CD4-positive, CD25-positive, alpha-beta regulatory T cell (primary cell): ENCODE data around the gene HIC2. TPM values are rescaled to one million over a fixed set of nuclear protein-coding genes. Genes with fewer than 3 reads are reported as not detected.
"Not testable (repeated sequence)": the region's sequence is repeated elsewhere in the genome, so short reads cannot be mapped to it uniquely, and the experiment has no call there.

Experiments used
- ATAC-seq, 2 donors: fragments of 150-1000 bp; cut with Tn5 transposase; one replicate each; pipeline ENCODE4 v1.10.0; 2021; ENCODE audit warnings: low read depth in 2 of 2, moderate number of reproducible peaks in 2 of 2, moderate library complexity in 1 of 2
- DNase-seq, 3 donors: peaks; one replicate each; pipeline versions ENCODE4 v3.0.0 to v3.0.0-alpha.2; 2012 to 2022; ENCODE audit warnings: mixed read lengths in 1 of 3
- H3K27ac ChIP-seq: one replicate; pipeline ENCODE4 v1.7.0; 2013; ENCODE audit warnings: mild to moderate bottlenecking, low read length; ENCODE audit not compliant: insufficient read depth, poor library complexity, severe bottlenecking
- H3K27me3 ChIP-seq: one replicate; pipeline ENCODE4 v1.7.0; 2013; ENCODE audit warnings: low read length; ENCODE audit not compliant: control insufficient read depth, insufficient read depth
- H3K36me3 ChIP-seq: one replicate; pipeline ENCODE4 v1.7.0; 2013; ENCODE audit warnings: mild to moderate bottlenecking, low read length, moderate library complexity; ENCODE audit not compliant: control insufficient read depth, insufficient read depth
- H3K4me1 ChIP-seq: 2 replicates; pipeline ENCODE4 v1.7.0; 2013; ENCODE audit warnings: mild to moderate bottlenecking, low read length; ENCODE audit not compliant: insufficient read depth, control insufficient read depth, poor library complexity, severe bottlenecking
- H3K4me3 ChIP-seq: one replicate; pipeline ENCODE4 v1.7.0; 2013; ENCODE audit warnings: low read depth, mild to moderate bottlenecking, low read length, moderate library complexity
- H3K9me3 ChIP-seq, 2 experiments: 1 replicate in 1 of 2; 2 replicates in 1 of 2; pipeline ENCODE4 v1.7.0; 2013; ENCODE audit warnings: low read length in 2 of 2, mild to moderate bottlenecking in 1 of 2, moderate library complexity in 1 of 2; ENCODE audit not compliant: control insufficient read depth in 2 of 2
- H3K27ac Mint-ChIP-seq, 3 donors: one replicate each; pipeline ENCODE4 v1.8.0; 2020 to 2022; ENCODE audit warnings: mild to moderate bottlenecking in 3 of 3, mixed read lengths in 3 of 3, moderate library complexity in 2 of 3
- H3K27me3 Mint-ChIP-seq: one replicate; pipeline ENCODE4 v1.8.0; 2022; ENCODE audit warnings: mild to moderate bottlenecking, mixed read lengths
- H3K36me3 Mint-ChIP-seq: one replicate; pipeline ENCODE4 v1.8.0; 2020; ENCODE audit warnings: mixed read lengths
- H3K4me1 Mint-ChIP-seq, 4 donors: one replicate each; pipeline ENCODE4 v1.8.0; 2020 to 2022; ENCODE audit warnings: mixed read lengths in 4 of 4, mild to moderate bottlenecking in 1 of 4
- H3K4me3 Mint-ChIP-seq, 4 donors: one replicate each; pipeline ENCODE4 v1.8.0; 2020 to 2022; ENCODE audit warnings: mild to moderate bottlenecking in 4 of 4, mixed read lengths in 4 of 4, moderate library complexity in 3 of 4
- H3K9me3 Mint-ChIP-seq, 7 donors: one replicate each; pipeline ENCODE4 v1.8.0; 2020 to 2022; ENCODE audit warnings: mixed read lengths in 7 of 7, mild to moderate bottlenecking in 3 of 7, moderate library complexity in 2 of 7
- polyA plus RNA-seq, 4 donors: library from polyadenylated mRNA; unstranded; fragments of 300-500 nt; fragmentation: Illumina TruSeq; gene quantifications; one replicate each; pipeline ENCODE4 v1.2.3, GENCODE V29; 2021
- total RNA-seq: library from RNA; stranded (reverse); gene quantifications from one replicate; pipeline ENCODE4 v1.2.3, GENCODE V29; 2022

The HIC2 gene
- total and polyA plus RNA-seq, 5 donors from 2014 or later, result 0.29 to 9.7 (median 0.42) TPM

DNA sequence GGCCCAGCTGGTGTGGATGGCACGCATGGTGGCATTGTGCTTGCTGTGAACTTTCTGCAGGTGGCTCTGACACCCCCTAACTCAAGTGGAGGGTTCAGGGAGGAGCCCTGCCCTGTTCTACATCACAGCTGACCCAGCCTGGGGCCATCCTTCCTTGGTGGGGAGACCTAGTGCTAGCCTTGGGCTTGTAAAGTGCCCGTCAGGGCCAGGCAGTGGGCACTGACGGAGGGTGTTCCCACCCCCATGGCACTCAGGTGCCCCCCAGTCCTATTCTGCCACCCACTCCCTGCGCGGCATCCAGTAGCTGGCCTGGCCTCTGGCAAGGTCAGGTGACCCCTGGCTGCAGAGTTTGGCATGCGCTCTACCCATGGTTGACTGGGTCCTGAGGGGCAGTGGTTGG is 24.0 kb downstream of the HIC2 start:
- not testable (repeated sequence) for H3K4me3 ChIP-seq, H3K4me1 Mint-ChIP-seq, H3K9me3 Mint-ChIP-seq, H3K27me3 Mint-ChIP-seq, H3K9me3 ChIP-seq, H3K4me3 Mint-ChIP-seq, H3K36me3 ChIP-seq, H3K36me3 Mint-ChIP-seq, H3K4me1 ChIP-seq, H3K27ac Mint-ChIP-seq, H3K27me3 ChIP-seq, H3K27ac ChIP-seq, DNase-seq
- peak in 1 of 2 donors; percentile 10 for ATAC-seq

DNA sequence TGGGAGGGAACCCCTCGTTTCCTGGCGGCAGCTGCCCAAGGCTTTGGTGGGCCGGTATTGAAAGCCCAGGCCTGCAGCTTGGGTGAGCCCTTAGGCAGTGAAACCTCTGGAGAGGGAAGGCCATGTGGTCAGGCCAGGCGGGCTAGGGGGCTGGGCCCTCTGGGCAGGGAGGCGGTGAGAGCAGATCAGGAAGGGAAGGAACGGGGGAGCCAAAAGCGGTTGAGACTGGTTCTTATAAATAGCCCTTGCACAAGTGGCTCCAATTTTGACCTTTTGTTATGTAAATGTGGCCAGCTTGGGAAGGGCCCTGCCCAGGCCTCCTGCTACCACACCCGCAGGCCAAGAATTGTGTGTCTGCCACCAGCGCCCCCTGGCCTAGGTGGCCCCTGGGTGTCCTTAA is 25.0 kb downstream of the HIC2 start:
- H3K27ac Mint-ChIP-seq, H3K36me3 Mint-ChIP-seq, H3K9me3 ChIP-seq, H3K27ac ChIP-seq, ATAC-seq, H3K27me3 ChIP-seq, H3K36me3 ChIP-seq, DNase-seq, H3K27me3 Mint-ChIP-seq, H3K4me3 Mint-ChIP-seq, H3K4me3 ChIP-seq, H3K4me1 ChIP-seq, H3K9me3 Mint-ChIP-seq, H3K4me1 Mint-ChIP-seq: not testable (repeated sequence)

GRCh38 chr22:21442646-21443045 is 25.5 kb downstream of the HIC2 start:
- not testable (repeated sequence) for H3K4me3 ChIP-seq, DNase-seq, H3K36me3 ChIP-seq, H3K4me1 Mint-ChIP-seq, H3K27me3 ChIP-seq, H3K4me1 ChIP-seq, H3K27me3 Mint-ChIP-seq, H3K27ac Mint-ChIP-seq, H3K9me3 Mint-ChIP-seq, H3K4me3 Mint-ChIP-seq, H3K36me3 Mint-ChIP-seq, ATAC-seq, H3K9me3 ChIP-seq, H3K27ac ChIP-seq

DNA sequence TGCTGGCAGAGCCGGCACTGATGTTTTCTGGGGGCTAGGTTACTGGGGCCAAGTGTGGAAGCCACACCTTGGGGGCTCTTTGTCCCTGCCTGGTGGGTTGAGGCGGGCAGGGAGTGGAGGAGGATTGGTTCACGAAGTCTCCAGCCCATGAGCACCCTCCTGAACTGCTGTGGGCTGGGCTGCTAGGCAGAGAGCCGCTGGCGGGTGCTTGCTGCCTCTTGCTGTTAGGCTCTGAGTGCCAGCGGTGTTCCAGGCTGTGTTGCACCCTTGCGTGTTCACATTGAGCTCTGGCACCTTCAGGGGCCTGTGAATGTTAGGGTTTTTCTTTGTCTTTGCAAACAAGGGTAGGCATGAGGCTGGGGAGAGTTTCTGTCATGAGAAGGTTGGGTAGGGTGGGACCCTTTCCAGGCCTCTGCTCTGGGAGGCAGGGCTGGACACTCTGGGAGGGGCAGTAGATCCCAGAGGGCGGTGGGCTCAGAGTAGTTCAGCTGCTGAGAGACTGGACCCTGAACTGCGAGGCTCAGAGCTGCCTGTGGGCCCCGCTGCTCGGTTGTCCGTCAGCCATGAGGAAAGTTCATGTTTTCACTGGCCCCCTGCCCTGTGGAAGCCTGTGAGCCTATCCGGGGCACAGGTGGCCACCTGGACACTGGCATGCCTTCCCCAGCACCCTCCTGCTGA is 26.0 kb downstream of the HIC2 start:
- Histone ChIP-seq H3K36me3 (peaks cover 9% of the 10 kb centered on the region), H3K27me3 (no peaks in the 10 kb centered on the region), H3K27ac (no peak overlapping the region), H3K4me1 (no peaks in the 10 kb centered on the region), H3K4me3 (no peak overlapping the region), H3K9me3 (no peaks in the 10 kb centered on the region)
- no peak for ATAC-seq
- H3K36me3 Mint-ChIP-seq, result peaks cover 10% of the 10 kb centered on the region
- no peaks in the 10 kb centered on the region for H3K27me3 Mint-ChIP-seq
- H3K4me3 Mint-ChIP-seq, result no peak overlapping the region
- no peak for DNase-seq
- peak overlapping the region in 1 of 3 donors; percentile 74 for H3K27ac Mint-ChIP-seq
- H3K4me1 Mint-ChIP-seq, result no peaks in the 10 kb centered on the region
- H3K9me3 Mint-ChIP-seq, result no peaks in the 10 kb centered on the region

DNA sequence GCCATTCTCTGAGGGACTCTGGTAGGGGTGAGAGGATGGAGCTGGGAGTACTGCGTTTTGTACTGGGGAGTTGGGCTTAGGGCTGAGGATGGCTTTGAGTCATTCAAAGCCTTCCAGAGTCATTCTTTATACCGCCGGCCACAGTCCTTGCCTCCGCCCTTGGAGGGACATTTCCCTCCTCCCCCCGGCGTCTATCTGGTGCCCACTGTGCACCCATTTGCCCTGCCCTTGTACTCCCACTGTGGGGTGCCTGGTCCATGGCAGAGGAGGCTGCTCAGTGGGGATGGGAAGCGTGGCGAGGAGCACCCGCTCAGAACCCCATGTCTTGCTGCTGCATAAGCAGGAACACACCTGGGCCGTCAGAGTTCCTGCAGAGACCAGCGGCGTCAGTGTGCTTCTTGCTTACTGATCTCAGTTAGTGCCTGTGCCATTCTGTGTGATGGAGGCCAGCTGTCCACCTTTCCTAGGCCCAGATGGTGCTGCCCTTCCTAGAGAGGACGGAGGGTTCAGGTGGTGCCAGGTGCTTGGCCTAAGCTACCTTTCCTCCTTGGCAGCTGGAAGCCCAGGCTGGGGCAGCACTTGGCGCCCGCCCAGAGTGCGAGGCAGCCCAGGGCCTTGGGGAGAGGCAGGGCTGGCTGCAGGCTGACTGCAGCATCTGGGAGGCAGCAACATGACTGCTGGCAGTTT is 26.7 kb downstream of the HIC2 start:
- Mint-ChIP-seq H3K4me1 (no peaks in the 10 kb centered on the region), H3K27ac (no peak overlapping the region), H3K9me3 (no peaks in the 10 kb centered on the region), H3K4me3 (no peak overlapping the region), H3K36me3 (peaks cover 10% of the 10 kb centered on the region), H3K27me3 (no peaks in the 10 kb centered on the region)
- ATAC-seq (no peak), DNase-seq (no peak)
- Histone ChIP-seq H3K4me1 (no peaks in the 10 kb centered on the region), H3K4me3 (no peak overlapping the region), H3K27ac (no peak overlapping the region), H3K9me3 (no peaks in the 10 kb centered on the region), H3K36me3 (peaks cover 9% of the 10 kb centered on the region), H3K27me3 (no peaks in the 10 kb centered on the region)

GRCh38 chr22:21444701-21445436 is 27.7 kb downstream of the HIC2 start:
- Histone ChIP-seq H3K9me3 (no peaks in the 10 kb centered on the region), H3K36me3 (peaks cover 9% of the 10 kb centered on the region), H3K4me3 (no peak overlapping the region), H3K27ac (no peak overlapping the region), H3K4me1 (no peaks in the 10 kb centered on the region), H3K27me3 (no peaks in the 10 kb centered on the region)
- DNase-seq (no peak), ATAC-seq (no peak)
- H3K4me3 Mint-ChIP-seq, result no peak overlapping the region
- no peaks in the 10 kb centered on the region for H3K4me1 Mint-ChIP-seq
- H3K9me3 Mint-ChIP-seq, result no peaks in the 10 kb centered on the region
- H3K27me3 Mint-ChIP-seq, result no peaks in the 10 kb centered on the region
- peaks cover 10% of the 10 kb centered on the region for H3K36me3 Mint-ChIP-seq
- H3K27ac Mint-ChIP-seq, result no peak overlapping the region

DNA sequence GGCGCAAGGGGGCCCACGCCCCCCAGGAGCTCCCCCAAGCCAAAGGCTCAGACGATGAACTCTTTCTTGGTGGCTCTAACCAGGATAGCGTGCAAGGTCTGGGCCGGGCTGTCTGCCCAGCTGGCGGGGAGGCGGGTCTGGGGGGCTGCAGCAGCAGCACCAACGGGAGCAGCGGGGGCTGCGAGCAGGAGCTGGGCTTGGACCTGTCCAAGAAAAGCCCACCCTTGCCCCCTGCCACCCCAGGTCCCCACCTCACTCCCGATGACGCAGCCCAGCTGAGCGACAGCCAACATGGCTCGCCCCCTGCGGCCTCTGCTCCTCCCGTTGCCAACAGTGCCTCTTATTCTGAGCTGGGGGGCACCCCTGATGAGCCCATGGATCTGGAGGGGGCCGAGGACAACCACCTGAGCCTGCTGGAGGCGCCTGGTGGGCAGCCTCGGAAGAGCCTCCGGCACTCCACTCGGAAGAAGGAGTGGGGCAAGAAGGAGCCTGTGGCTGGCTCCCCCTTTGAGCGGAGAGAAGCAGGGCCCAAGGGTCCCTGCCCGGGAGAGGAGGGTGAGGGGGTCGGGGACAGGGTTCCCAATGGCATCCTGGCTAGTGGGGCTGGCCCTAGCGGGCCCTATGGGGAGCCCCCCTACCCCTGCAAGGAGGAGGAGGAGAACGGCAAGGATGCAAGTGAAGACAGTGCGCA is 28.4 kb downstream of the HIC2 start:
- no peak overlapping the region for H3K4me3 Mint-ChIP-seq
- peaks cover 9% of the 10 kb centered on the region for H3K36me3 ChIP-seq
- ATAC-seq, result no peak
- H3K36me3 Mint-ChIP-seq, result peaks cover 10% of the 10 kb centered on the region
- no peak overlapping the region for H3K4me3 ChIP-seq
- H3K4me1 ChIP-seq, result no peaks in the 10 kb centered on the region
- no peak overlapping the region for H3K27ac Mint-ChIP-seq
- no peaks in the 10 kb centered on the region for H3K9me3 Mint-ChIP-seq
- no peak for DNase-seq
- no peaks in the 10 kb centered on the region for H3K4me1 Mint-ChIP-seq
- no peaks in the 10 kb centered on the region for H3K9me3 ChIP-seq
- H3K27me3 ChIP-seq, result no peaks in the 10 kb centered on the region
- H3K27ac ChIP-seq, result no peak overlapping the region
- no peaks in the 10 kb centered on the region for H3K27me3 Mint-ChIP-seq
